Lung (tissue), 12 donors: ENCODE data around the gene SHMT2. TPM values are rescaled to one million over a fixed set of nuclear protein-coding genes. Genes with fewer than 3 reads are reported as not detected.

Experiments
- ATAC-seq: fragments of 200-7000 bp; cut with Tn5 transposase; one replicate; pipeline ENCODE4 v1.9.1; 2020; ENCODE audit warnings: moderate number of reproducible peaks; ENCODE audit not compliant: insufficient read depth, low FRiP score
- DNase-seq, 3 donors: peaks; one replicate each; pipeline ENCODE4 v3.0.0-alpha.2; 2013 to 2017
- H3K27ac ChIP-seq, 2 donors: one replicate each; pipeline ENCODE4 v1.5.1; 2013; ENCODE audit warnings: mild to moderate bottlenecking in 2 of 2, moderate library complexity in 2 of 2, control low read depth in 1 of 2, inconsistent platforms in 1 of 2, low read depth in 1 of 2, low read length in 1 of 2
- H3K27me3 ChIP-seq, 3 donors: one replicate each; pipeline ENCODE4 v1.5.1; 2013; ENCODE audit warnings: low read length in 2 of 3; ENCODE audit not compliant: control insufficient read depth in 3 of 3, insufficient read depth in 3 of 3
- H3K36me3 ChIP-seq, 4 donors: one replicate each; pipeline ENCODE4 v1.5.1; 2013; ENCODE audit warnings: low read length in 4 of 4, mild to moderate bottlenecking in 1 of 4, moderate library complexity in 1 of 4; ENCODE audit not compliant: control insufficient read depth in 4 of 4, insufficient read depth in 4 of 4
- H3K4me1 ChIP-seq, 5 donors: one replicate each; pipeline ENCODE4 v1.5.1; 2013; ENCODE audit warnings: low read length in 5 of 5, mild to moderate bottlenecking in 2 of 5, moderate library complexity in 1 of 5; ENCODE audit not compliant: control insufficient read depth in 5 of 5, insufficient read depth in 5 of 5
- H3K4me3 ChIP-seq: one replicate; pipeline ENCODE4 v1.5.1; 2013; ENCODE audit warnings: mild to moderate bottlenecking, control low read depth, moderate library complexity
- H3K9ac ChIP-seq, 2 donors: one replicate each; pipeline ENCODE4 v1.5.1; 2013; ENCODE audit warnings: low read length in 2 of 2, control low read depth in 1 of 2; ENCODE audit not compliant: insufficient read depth in 1 of 2
- H3K9me3 ChIP-seq, 4 donors: one replicate each; pipeline ENCODE4 v1.5.1; 2013; ENCODE audit warnings: low read length in 3 of 4, mild to moderate bottlenecking in 1 of 4, moderate library complexity in 1 of 4; ENCODE audit not compliant: control insufficient read depth in 4 of 4, insufficient read depth in 3 of 4
- WGBS, 2 donors: extraction: QIAGEN DNeasy Blood & Tissue Kit; methylation state at CpG; one replicate each; pipeline ENCODE4 v1.1.7; 2013; 5-methylcytosine and 5-hydroxymethylcytosine counted together
- polyA plus RNA-seq, 2 donors: library from polyadenylated mRNA; stranded (reverse); fragments of 200-250 nt; gene quantifications; one replicate each; pipeline ENCODE4 v1.2.1, GENCODE V29; 2013
- total RNA-seq, 2 donors: library from RNA; depleted of rRNA in 1 of 2; stranded (reverse); fragments of >200 nt in 1 of 2; gene quantifications; one replicate each; pipeline ENCODE4 v1.2.1, GENCODE V29; 2014 to 2021
- TF ChIP-seq, protein P1 (sequence below): IDR thresholded peaks from 2 replicates; pipeline ENCODE4 v1.5.1; 2012; ENCODE audit warnings: mild to moderate bottlenecking; ENCODE audit errors: control extremely low read depth, extremely low read depth
- donor health status: control.
- donor health status: control.
- donor health status: Bipolar disorder and iron deficiency.
- donor health status: healthy.
- donor health status: DM: yes; HTN: yes; CAD: no.

Gene SHMT2
- total and polyA plus RNA-seq, 4 donors = 46.1 to 113 (median 76.8) TPM

DNA sequence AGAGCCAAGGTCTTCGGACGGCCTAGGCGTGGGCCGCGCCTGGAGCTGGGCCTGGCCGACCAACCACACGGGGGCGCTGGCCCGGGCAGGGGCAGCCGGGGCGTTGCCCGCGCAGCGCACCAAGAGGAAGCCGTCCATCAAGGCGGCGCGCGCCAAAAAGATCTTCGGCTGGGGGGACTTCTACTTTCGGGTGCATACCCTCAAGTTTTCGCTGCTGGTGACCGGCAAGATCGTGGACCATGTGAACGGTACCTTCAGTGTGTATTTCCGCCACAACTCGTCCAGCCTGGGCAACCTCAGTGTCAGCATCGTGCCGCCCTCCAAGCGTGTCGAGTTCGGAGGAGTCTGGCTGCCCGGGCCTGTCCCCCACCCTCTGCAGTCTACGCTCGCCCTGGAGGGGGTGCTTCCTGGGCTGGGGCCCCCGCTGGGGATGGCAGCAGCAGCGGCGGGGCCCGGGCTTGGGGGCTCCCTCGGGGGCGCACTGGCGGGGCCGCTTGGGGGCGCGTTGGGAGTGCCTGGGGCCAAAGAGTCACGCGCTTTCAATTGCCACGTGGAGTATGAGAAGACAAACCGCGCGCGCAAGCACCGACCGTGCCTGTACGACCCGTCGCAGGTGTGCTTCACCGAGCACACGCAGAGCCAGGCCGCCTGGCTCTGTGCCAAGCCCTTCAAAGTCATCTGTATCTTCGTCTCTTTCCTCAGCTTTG, 4.4 kb upstream of the SHMT2 start:
- H3K27ac ChIP-seq = no peak overlapping the region
- 4 to 7% methylated on average over 57 to 61 of the region's 61 CpGs for WGBS, 2 donors
- H3K27me3 ChIP-seq = peaks cover 9 to 73% (median 64%) of the 10 kb centered on the region in 3 donors
- no peak overlapping the region for H3K9ac ChIP-seq
- peak overlapping the region; percentile 14 for H3K4me3 ChIP-seq
- peaks cover 0 to 6% (median 0%) of the 10 kb centered on the region in 4 donors for H3K9me3 ChIP-seq
- peaks cover 0 to 15% (median 4%) of the 10 kb centered on the region in 5 donors for H3K4me1 ChIP-seq
- peak in 1 of 3 donors; percentile 31 for DNase-seq
- H3K36me3 ChIP-seq = no peaks in the 10 kb centered on the region
- ATAC-seq = peak; percentile 68
- TF ChIP-seq, protein P1, sequence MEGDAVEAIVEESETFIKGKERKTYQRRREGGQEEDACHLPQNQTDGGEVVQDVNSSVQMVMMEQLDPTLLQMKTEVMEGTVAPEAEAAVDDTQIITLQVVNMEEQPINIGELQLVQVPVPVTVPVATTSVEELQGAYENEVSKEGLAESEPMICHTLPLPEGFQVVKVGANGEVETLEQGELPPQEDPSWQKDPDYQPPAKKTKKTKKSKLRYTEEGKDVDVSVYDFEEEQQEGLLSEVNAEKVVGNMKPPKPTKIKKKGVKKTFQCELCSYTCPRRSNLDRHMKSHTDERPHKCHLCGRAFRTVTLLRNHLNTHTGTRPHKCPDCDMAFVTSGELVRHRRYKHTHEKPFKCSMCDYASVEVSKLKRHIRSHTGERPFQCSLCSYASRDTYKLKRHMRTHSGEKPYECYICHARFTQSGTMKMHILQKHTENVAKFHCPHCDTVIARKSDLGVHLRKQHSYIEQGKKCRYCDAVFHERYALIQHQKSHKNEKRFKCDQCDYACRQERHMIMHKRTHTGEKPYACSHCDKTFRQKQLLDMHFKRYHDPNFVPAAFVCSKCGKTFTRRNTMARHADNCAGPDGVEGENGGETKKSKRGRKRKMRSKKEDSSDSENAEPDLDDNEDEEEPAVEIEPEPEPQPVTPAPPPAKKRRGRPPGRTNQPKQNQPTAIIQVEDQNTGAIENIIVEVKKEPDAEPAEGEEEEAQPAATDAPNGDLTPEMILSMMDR = peak; percentile 40

DNA sequence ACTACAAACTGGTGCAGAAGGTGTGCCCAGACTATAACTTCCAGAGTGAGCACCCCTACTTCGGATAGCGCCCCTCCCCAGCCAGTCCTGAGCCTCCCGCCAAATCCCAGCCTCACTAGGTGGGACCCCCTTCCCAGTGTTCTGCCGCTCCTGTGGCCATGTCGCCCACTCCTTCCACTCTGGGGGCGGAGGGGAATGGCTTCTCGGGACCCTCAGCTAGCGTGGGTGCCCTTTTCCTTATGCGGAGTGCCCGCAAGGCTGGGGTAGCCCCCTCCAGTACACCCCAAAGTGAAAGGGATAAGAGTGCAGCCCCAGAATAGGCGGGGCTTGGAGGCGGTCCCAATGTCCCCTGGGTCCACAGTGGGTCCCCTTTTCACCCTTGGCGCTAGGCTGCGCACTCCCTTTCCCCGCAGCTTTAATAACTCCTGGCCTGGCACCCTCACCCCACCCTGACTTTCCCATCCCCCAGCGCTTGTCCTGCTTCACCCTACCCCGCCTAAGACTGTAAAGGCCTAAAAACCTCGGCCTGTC, 3.8 kb upstream of the SHMT2 start:
- Histone ChIP-seq H3K4me3 (no peak overlapping the region), H3K36me3 (no peaks in the 10 kb centered on the region), H3K27ac (no peak overlapping the region), H3K9me3 (peaks cover 0 to 6% (median 0%) of the 10 kb centered on the region in 4 donors), H3K4me1 (peaks cover 0 to 21% (median 10%) of the 10 kb centered on the region in 5 donors), H3K9ac (no peak overlapping the region), H3K27me3 (peaks cover 9 to 68% (median 60%) of the 10 kb centered on the region in 3 donors)
- 21 to 39% methylated on average over 18 of the region's 18 CpGs for WGBS, 2 donors
- TF ChIP-seq, protein P1 = no peak
- ATAC-seq = no peak
- no peak for DNase-seq

DNA sequence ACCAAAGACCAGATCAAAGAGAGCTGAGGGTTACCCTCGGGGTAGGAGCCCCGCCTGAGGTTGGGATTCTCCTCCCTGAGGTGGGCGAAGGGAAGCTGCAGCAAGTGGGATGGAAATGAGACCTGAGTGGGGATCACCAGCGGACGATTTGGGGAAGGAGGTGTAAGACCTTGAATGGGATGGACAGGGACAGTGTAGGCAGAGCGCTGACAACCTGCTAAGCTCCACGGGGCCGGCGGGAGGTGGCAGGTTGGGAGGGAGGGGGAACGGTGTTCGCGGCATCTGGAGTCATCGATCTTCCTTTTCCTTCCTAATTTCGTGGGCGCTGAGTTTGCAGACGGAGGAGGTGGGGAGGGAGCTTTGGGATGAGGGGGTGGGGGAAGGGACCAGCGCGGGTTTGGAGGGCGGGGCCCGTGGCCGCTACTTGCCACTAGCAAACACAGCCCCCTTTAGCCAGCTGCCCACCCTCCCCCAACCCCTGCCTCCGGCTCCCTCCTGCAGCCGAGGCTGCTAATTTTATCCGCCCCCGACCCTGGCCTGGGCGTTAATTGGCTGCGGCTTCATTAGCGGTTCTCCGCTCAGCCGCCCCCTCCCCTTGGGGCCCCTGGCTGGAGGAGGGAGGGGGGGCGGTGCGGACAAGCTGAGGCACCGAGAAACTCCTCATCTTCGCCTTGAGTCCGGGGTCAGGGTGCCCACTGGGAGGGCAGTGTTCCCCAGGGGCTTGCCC, 2.8 kb upstream of the SHMT2 start:
- Histone ChIP-seq H3K4me3 (no peak overlapping the region), H3K9me3 (peaks cover 0 to 6% (median 0%) of the 10 kb centered on the region in 4 donors), H3K4me1 (peaks cover 0 to 25% (median 12%) of the 10 kb centered on the region in 5 donors), H3K9ac (no peak overlapping the region), H3K27me3 (peaks cover 5 to 58% (median 52%) of the 10 kb centered on the region in 3 donors), H3K27ac (no peak overlapping the region), H3K36me3 (peaks cover 0 to 7% (median 2%) of the 10 kb centered on the region in 4 donors)
- 7 to 14% methylated on average over 30 to 35 of the region's 35 CpGs for WGBS, 2 donors
- ATAC-seq (no peak), DNase-seq (no peak)
- TF ChIP-seq, protein P1 = no peak
